ENCODE results near the gene LRRC49.

DNA sequence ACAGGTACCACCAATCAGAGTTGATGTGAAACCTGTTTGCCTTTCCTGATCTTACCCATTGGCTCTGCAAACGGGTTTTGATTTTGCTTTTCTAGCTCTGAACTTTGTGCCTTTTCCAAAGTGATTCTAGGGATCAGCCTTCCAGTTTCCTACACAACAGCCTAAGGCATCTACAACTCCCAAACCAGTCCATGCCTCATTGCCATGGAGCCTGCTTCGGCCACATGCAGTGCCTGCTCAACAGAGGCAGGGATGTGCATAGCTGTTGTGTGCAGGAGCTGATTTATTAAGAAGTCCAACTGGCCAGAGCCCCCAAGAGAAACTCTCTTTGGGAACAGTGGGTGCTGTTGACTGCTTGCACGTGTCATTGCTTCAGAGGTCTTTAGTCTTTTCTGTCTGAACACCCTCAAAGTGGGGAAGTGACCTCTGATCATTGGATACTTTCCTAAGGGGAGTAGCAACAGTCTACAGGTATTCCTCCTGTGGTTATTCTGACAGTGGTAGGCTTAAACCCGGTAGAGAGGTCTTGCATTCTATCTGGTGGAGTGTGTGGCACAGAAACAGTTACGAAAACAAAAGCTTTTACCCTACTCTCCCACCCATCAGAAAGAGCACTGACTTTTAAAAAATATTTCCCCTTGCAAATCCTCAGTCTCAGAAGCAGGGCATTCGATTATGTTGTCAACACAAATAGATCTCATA, 186.0 kb downstream of the LRRC49 start:
- TF ChIP-seq, protein P1, sequence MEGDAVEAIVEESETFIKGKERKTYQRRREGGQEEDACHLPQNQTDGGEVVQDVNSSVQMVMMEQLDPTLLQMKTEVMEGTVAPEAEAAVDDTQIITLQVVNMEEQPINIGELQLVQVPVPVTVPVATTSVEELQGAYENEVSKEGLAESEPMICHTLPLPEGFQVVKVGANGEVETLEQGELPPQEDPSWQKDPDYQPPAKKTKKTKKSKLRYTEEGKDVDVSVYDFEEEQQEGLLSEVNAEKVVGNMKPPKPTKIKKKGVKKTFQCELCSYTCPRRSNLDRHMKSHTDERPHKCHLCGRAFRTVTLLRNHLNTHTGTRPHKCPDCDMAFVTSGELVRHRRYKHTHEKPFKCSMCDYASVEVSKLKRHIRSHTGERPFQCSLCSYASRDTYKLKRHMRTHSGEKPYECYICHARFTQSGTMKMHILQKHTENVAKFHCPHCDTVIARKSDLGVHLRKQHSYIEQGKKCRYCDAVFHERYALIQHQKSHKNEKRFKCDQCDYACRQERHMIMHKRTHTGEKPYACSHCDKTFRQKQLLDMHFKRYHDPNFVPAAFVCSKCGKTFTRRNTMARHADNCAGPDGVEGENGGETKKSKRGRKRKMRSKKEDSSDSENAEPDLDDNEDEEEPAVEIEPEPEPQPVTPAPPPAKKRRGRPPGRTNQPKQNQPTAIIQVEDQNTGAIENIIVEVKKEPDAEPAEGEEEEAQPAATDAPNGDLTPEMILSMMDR (IDR thresholded peaks at IDR 0.05) = no peak
- TF ChIP-seq POLR2A (IDR thresholded peaks at IDR 0.05) = no peak

Measured in heart left ventricle (tissue), 13 donors.